Thyroid gland (tissue), 4 donors: ENCODE results near the gene UBE2L6.

Source experiments
- POLR2A ChIP-seq, 2 donors: fragments of 450-650 bp; IDR thresholded peaks; one replicate each; pipeline ENCODE4 v1.6.1; 2017; ENCODE audit warnings: antibody characterized with exemption in 2 of 2, mild to moderate bottlenecking in 2 of 2, moderate library complexity in 1 of 2
- TF ChIP-seq, protein P1 (sequence below), 6 experiments: fragments of 200-600 bp in 3 of 6; fragments of 450-650 bp in 3 of 6; sonication (generic) in 3 of 6; IDR thresholded peaks; one replicate each; pipeline ENCODE4 v1.5.1; 2016 to 2019; ENCODE audit warnings: antibody characterized with exemption in 6 of 6, mild to moderate bottlenecking in 2 of 6, inconsistent platforms in 1 of 6, moderate library complexity in 1 of 6

DNA sequence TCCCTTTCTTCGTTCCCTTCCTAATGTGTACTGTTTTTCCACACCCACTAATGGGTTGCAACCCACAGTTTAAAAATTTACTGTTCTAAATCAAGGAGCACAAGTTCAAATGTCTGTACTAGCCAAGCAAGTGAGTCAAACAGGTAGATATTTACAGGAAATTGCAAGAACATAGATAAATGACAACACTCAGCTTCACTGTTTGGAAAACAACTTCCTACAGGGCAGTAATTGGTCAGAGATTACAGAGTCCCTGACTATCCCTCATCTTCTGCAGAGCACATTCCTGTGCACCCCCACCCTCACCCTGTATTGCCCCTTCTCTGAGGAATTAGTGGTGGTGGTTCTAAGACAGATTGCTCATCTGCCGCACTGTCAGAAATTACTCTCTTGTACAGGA is 31.9 kb upstream of the UBE2L6 start:
- TF ChIP-seq, protein P1, sequence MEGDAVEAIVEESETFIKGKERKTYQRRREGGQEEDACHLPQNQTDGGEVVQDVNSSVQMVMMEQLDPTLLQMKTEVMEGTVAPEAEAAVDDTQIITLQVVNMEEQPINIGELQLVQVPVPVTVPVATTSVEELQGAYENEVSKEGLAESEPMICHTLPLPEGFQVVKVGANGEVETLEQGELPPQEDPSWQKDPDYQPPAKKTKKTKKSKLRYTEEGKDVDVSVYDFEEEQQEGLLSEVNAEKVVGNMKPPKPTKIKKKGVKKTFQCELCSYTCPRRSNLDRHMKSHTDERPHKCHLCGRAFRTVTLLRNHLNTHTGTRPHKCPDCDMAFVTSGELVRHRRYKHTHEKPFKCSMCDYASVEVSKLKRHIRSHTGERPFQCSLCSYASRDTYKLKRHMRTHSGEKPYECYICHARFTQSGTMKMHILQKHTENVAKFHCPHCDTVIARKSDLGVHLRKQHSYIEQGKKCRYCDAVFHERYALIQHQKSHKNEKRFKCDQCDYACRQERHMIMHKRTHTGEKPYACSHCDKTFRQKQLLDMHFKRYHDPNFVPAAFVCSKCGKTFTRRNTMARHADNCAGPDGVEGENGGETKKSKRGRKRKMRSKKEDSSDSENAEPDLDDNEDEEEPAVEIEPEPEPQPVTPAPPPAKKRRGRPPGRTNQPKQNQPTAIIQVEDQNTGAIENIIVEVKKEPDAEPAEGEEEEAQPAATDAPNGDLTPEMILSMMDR (IDR thresholded peaks at IDR 0.05), result no peak
- TF ChIP-seq POLR2A (IDR thresholded peaks at IDR 0.05), result no peak
